Right forelimb (tissue), 1 donor: ENCODE results near the gene COP1.

Experiments
- DNase-seq: peaks from one replicate; pipeline ENCODE4 v3.0.0-alpha.2; 2018

Gene COP1

GRCh38 chr1:176198413-176198812 is 8.7 kb downstream of the COP1 start:
- DNase-seq = no peak

GRCh38 chr1:176196728-176197127 is 10.4 kb downstream of the COP1 start:
- no peak for DNase-seq

- DNase-seq = no peak
Measured at GRCh38 chr1:176195547-176195946, 11.5 kb downstream of the COP1 start.

GRCh38 chr1:176193663-176194062 is 13.4 kb downstream of the COP1 start:
- DNase-seq = no peak

GRCh38 chr1:176193023-176193422 is 14.1 kb downstream of the COP1 start:
- DNase-seq = no peak

- DNase-seq = no peak
Measured at GRCh38 chr1:176188604-176189003, 18.5 kb downstream of the COP1 start.

GRCh38 chr1:176187001-176187400 is 20.1 kb downstream of the COP1 start:
- DNase-seq = no peak

GRCh38 chr1:176183618-176184017 is 23.5 kb downstream of the COP1 start:
- DNase-seq = no peak

GRCh38 chr1:176178316-176178715 is 28.8 kb downstream of the COP1 start:
- DNase-seq = no peak

GRCh38 chr1:176177764-176178163 is 29.3 kb downstream of the COP1 start:
- DNase-seq = no peak

- no peak for DNase-seq
Measured at GRCh38 chr1:176174108-176174507, 33.0 kb downstream of the COP1 start.

GRCh38 chr1:176172215-176172614 is 34.9 kb downstream of the COP1 start:
- DNase-seq = no peak

- no peak for DNase-seq
Measured at GRCh38 chr1:176167210-176167609, 39.9 kb downstream of the COP1 start.

GRCh38 chr1:176165573-176165972 is 41.5 kb downstream of the COP1 start:
- DNase-seq = no peak

- DNase-seq = no peak
Measured at GRCh38 chr1:176164014-176164678, 42.9 kb downstream of the COP1 start.

- no peak for DNase-seq
Measured at GRCh38 chr1:176159993-176160392, 47.1 kb downstream of the COP1 start.

GRCh38 chr1:176157995-176158394 is 49.1 kb downstream of the COP1 start:
- DNase-seq = no peak

GRCh38 chr1:176149939-176150807 is 56.9 kb downstream of the COP1 start:
- no peak for DNase-seq

- no peak for DNase-seq
Measured at GRCh38 chr1:176144526-176144925, 62.6 kb downstream of the COP1 start.

- no peak for DNase-seq
Measured at GRCh38 chr1:176142973-176143372, 64.1 kb downstream of the COP1 start.

- DNase-seq = no peak
Measured at GRCh38 chr1:176141449-176141848, 65.6 kb downstream of the COP1 start.

GRCh38 chr1:176136891-176137290 is 70.2 kb downstream of the COP1 start:
- no peak for DNase-seq

- no peak for DNase-seq
Measured at GRCh38 chr1:176134666-176135065, 72.4 kb downstream of the COP1 start.

- DNase-seq = no peak
Measured at GRCh38 chr1:176122282-176122681, 84.8 kb downstream of the COP1 start.
